ENCODE data around the gene AKT1S1.

Gene AKT1S1

DNA sequence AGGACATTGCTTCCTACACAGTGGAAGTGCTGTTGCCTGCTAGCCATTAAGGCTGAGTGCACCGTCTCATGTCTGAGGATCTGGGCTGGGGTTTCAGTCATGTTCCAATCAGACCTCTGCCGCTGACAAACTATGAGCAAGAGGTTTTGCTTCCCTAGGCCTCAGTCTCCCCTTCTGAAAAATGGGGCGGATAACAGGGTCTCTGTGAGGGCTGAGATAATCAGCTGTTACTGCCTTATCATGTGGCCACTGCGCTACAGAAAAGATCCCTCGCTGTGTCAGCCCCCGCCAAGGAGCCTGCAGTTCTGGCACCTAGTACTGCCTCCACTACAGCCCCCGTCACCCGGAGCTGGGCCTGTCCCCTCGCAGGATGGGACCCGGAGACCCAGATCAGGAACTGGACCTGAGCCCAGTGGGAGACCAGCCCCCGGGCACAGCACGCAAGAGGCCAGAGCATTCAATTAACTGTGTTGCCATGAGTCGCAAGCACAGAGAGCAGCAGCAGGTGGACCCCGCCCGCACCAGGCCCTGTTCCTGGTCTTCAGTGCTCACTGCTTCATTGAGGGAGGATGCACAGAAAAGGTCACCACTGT is 6.8 kb downstream of the AKT1S1 start:
- H3K27me3 Mint-ChIP-seq, result no peaks in the 10 kb centered on the region
- ATAC-seq (no peak), DNase-seq (no peak)
- peak overlapping the region; percentile 79 for H3K27ac Mint-ChIP-seq
- H3K4me1 Mint-ChIP-seq, result peaks cover 45% of the 10 kb centered on the region
- no peaks in the 10 kb centered on the region for H3K9me3 Mint-ChIP-seq
- peaks cover 9% of the 10 kb centered on the region for H3K36me3 Mint-ChIP-seq (ENCODE audit: low read depth)
- H3K4me3 Mint-ChIP-seq, result no peak overlapping the region

- H3K27me3 Mint-ChIP-seq, result no peaks in the 10 kb centered on the region
- peak overlapping the region; percentile 79 for H3K27ac Mint-ChIP-seq
- ATAC-seq (peak; percentile 87), DNase-seq (peak; percentile 89)
- H3K4me3 Mint-ChIP-seq, result no peak overlapping the region
- peaks cover 45% of the 10 kb centered on the region for H3K4me1 Mint-ChIP-seq
- H3K36me3 Mint-ChIP-seq (ENCODE audit: low read depth), result peaks cover 13% of the 10 kb centered on the region
- H3K9me3 Mint-ChIP-seq, result no peaks in the 10 kb centered on the region
Observed at GRCh38 chr19:49869484-49870308, 7.5 kb downstream of the AKT1S1 start.

- Mint-ChIP-seq H3K9me3 (no peaks in the 10 kb centered on the region), H3K27me3 (no peaks in the 10 kb centered on the region), H3K4me3 (no peak overlapping the region), H3K36me3 (ENCODE audit: low read depth) (peaks cover 19% of the 10 kb centered on the region), H3K27ac (no peak overlapping the region), H3K4me1 (peaks cover 45% of the 10 kb centered on the region)
- ATAC-seq (peak; percentile 2), DNase-seq (no peak)
Observed at GRCh38 chr19:49869009-49869483, 8.1 kb downstream of the AKT1S1 start.

GRCh38 chr19:49866933-49867782 is 10.0 kb downstream of the AKT1S1 start, which contains the start of gene PNKP:
TSS of gene PNKP (minus strand) at chr19:49867576. CDS start at chr19:49867204, 372 bp downstream.
- ATAC-seq (peak; percentile 52), DNase-seq (peak; percentile 84)
- Mint-ChIP-seq H3K4me1 (peaks cover 42% of the 10 kb centered on the region), H3K9me3 (no peaks in the 10 kb centered on the region), H3K36me3 (ENCODE audit: low read depth) (peaks cover 23% of the 10 kb centered on the region), H3K4me3 (peak within 1 kb of the TSS; percentile 91), H3K27me3 (no peaks in the 10 kb centered on the region), H3K27ac (peak within 1 kb of the TSS; percentile 96)

DNA sequence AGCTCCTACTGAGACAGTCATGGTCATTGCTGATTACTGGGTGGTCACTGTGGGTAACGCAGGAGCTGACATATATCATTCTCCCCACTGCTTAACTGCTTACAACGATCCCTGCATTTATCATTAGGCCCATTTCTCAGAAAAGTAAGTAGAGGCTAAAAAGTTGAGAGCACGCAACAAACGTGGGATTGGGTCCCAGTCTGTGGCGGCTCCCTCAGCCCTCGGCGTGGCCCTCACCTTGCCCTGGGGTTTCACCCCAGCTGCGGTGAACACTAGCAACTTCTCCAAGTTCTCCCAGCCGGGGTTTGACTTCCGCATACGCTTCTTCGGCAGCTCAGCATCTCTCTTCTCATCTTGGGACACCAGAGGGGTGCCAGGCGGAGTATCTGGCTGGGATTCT is 12.3 kb downstream of the AKT1S1 start:
- Mint-ChIP-seq H3K27ac (no peak overlapping the region), H3K9me3 (no peaks in the 10 kb centered on the region), H3K4me3 (no peak overlapping the region), H3K4me1 (peaks cover 33% of the 10 kb centered on the region), H3K27me3 (no peaks in the 10 kb centered on the region), H3K36me3 (ENCODE audit: low read depth) (peaks cover 28% of the 10 kb centered on the region)
- ATAC-seq, result no peak
- DNase-seq, result no peak

DNA sequence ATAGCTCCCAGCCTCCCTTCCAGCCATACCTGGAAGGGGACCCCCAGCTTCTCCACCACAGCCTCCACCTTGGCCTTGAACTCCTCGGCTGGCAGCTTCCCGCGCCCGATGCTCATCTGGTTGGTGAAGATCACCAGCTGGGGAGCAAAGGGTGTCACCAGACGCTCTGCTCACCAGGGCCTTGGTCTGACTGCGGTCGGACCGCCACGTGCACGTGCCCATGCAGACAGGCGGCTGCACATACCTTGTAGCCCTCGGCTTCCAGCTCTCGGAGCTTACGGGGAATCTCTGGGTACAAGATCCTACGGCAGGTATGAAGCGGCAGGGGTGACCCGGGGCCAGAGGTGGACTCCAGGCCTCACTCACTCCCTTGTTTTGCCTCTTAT is 13.2 kb downstream of the AKT1S1 start:
- H3K9me3 Mint-ChIP-seq, result no peaks in the 10 kb centered on the region
- peaks cover 33% of the 10 kb centered on the region for H3K4me1 Mint-ChIP-seq

GRCh38 chr19:49863254-49863934 is 13.8 kb downstream of the AKT1S1 start:
- no peak for DNase-seq
- peaks cover 32% of the 10 kb centered on the region for H3K4me1 Mint-ChIP-seq
- H3K9me3 Mint-ChIP-seq, result no peaks in the 10 kb centered on the region
- H3K36me3 Mint-ChIP-seq (ENCODE audit: low read depth), result peaks cover 30% of the 10 kb centered on the region
- no peak overlapping the region for H3K27ac Mint-ChIP-seq
- H3K27me3 Mint-ChIP-seq, result no peaks in the 10 kb centered on the region
- no peak overlapping the region for H3K4me3 Mint-ChIP-seq
- no peak for ATAC-seq

More for the DNA sequence above, 13.2 kb downstream of the AKT1S1 start:
- Mint-ChIP-seq H3K36me3 (ENCODE audit: low read depth) (peaks cover 30% of the 10 kb centered on the region), H3K27ac (no peak overlapping the region), H3K4me3 (no peak overlapping the region), H3K27me3 (no peaks in the 10 kb centered on the region)
- ATAC-seq, result no peak
- no peak for DNase-seq

- H3K36me3 Mint-ChIP-seq (ENCODE audit: low read depth), result peaks cover 32% of the 10 kb centered on the region
- peaks cover 25% of the 10 kb centered on the region for H3K4me1 Mint-ChIP-seq
- no peak for ATAC-seq
- no peak for DNase-seq
- H3K9me3 Mint-ChIP-seq, result no peaks in the 10 kb centered on the region
- H3K27ac Mint-ChIP-seq, result no peak overlapping the region
- no peak overlapping the region for H3K4me3 Mint-ChIP-seq
- no peaks in the 10 kb centered on the region for H3K27me3 Mint-ChIP-seq
Observed at GRCh38 chr19:49862391-49863253, 14.5 kb downstream of the AKT1S1 start.

- H3K27ac Mint-ChIP-seq, result no peak overlapping the region
- H3K4me3 Mint-ChIP-seq, result no peak overlapping the region
- H3K27me3 Mint-ChIP-seq, result no peaks in the 10 kb centered on the region
- ATAC-seq (no peak), DNase-seq (no peak)
- peaks cover 33% of the 10 kb centered on the region for H3K36me3 Mint-ChIP-seq (ENCODE audit: low read depth)
- peaks cover 20% of the 10 kb centered on the region for H3K4me1 Mint-ChIP-seq
- no peaks in the 10 kb centered on the region for H3K9me3 Mint-ChIP-seq
Observed at GRCh38 chr19:49861541-49862378, 15.4 kb downstream of the AKT1S1 start.

DNA sequence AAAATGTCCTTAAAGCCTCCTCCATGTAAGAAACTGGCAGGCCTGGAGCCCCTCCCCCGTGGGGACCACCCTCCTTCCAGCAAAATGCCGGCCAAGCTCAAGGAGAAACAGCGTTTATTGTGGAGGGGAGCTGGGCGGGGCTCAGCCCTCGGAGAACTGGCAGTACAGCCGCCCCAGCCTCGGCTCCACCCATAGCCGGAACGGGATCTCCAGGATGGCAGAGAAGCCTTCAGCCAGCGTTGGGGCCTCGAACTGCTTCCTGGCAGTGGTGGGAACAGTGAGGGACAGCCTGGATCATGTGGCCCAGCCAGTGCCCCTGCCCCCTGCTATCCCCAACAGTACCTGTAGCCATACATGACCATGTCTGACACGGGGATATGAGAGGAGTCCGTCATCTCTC is 16.0 kb downstream of the AKT1S1 start:
- ATAC-seq (no peak), DNase-seq (no peak)
- Mint-ChIP-seq H3K9me3 (no peaks in the 10 kb centered on the region), H3K27me3 (no peaks in the 10 kb centered on the region), H3K4me3 (no peak overlapping the region), H3K4me1 (peaks cover 13% of the 10 kb centered on the region), H3K27ac (no peak overlapping the region), H3K36me3 (ENCODE audit: low read depth) (peaks cover 29% of the 10 kb centered on the region)

DNA sequence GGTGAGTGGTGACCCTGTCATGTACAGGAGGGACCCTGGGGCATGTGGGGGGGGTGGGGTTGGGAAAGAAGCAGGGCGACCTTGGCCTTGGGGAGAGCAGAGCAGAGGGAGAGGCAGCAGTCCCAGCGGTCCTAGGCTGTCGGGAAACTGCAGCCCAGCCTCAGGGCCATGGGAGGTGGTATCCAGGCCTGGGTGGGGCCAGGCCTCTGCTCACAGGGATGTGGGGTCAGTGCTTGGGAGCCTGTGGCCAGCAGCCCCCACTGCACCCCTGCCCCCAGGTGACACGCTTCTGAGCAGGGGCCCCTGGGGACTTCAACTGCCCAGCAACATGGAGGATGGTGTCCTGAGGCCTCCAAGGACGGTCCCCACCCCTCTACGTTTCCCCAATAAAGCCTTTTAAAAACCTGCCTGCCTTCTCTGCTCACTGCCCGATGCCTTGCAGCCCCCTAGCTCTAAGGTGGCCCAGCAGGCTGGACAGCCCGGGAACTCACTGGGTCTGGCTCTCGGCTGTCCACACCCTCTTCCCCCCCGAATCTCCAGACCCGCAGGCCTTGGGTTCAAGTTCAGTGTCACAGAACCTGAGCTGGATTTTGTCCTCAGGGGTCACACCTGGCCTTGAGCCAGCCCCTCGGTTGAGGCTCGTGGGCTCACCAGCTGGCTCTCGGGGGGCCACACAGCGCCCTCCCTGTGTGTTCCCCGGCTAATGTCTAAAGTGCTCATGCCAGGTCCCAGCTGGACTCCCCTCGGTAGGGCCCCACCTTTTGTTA is 16.6 kb downstream of the AKT1S1 start:
- no peak overlapping the region for H3K27ac Mint-ChIP-seq
- peaks cover 7% of the 10 kb centered on the region for H3K4me1 Mint-ChIP-seq
- H3K27me3 Mint-ChIP-seq, result no peaks in the 10 kb centered on the region
- peaks cover 28% of the 10 kb centered on the region for H3K36me3 Mint-ChIP-seq (ENCODE audit: low read depth)
- H3K9me3 Mint-ChIP-seq, result no peaks in the 10 kb centered on the region
- no peak overlapping the region for H3K4me3 Mint-ChIP-seq
- ATAC-seq (no peak), DNase-seq (no peak)

DNA sequence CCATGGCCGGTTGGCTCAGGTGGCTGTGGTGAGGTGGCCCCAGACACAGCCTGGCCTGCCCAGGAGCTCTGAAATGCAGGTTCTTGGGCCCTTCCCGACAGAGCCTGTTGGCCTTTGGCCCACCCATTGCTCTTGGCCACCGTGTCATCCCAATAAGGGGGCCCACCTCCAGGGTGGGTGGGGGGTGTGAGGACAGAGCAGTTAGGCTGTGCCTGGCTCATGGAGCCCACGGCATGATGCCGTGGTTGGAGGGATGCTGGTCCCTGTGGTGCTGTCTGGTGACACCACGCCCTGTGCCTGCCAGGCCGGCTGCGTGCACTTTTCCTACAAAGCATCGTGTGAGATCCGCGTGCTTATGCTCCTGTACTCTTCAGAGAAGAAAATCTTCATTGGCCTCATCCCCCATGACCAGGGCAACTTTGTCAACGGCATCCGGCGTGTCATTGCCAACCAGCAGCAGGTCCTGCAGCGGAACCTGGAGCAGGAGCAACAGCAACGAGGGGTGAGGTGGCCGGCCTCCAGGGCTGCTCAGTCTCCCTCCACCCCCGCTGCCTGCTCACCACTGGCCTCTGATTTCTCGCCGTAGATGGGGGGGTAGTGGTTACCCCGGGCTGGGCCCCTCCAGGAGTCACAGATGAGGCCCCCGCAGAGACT is 17.3 kb downstream of the AKT1S1 start:
- peaks cover 27% of the 10 kb centered on the region for H3K36me3 Mint-ChIP-seq (ENCODE audit: low read depth)
- H3K4me3 Mint-ChIP-seq, result no peak overlapping the region
- H3K9me3 Mint-ChIP-seq, result no peaks in the 10 kb centered on the region
- ATAC-seq, result no peak
- H3K27ac Mint-ChIP-seq, result no peak overlapping the region
- no peak for DNase-seq
- no peaks in the 10 kb centered on the region for H3K27me3 Mint-ChIP-seq
- peaks cover under 1% of the 10 kb centered on the region for H3K4me1 Mint-ChIP-seq
